ENCODE data around the gene MACC1. TPM values are rescaled to one million over a fixed set of nuclear protein-coding genes. Genes with fewer than 3 reads are reported as not detected.

Gene MACC1
- total RNA-seq, 1 experiment from 2014 or later = 7.9 TPM

- Histone ChIP-seq H3K36me3 (ENCODE audit: low read depth, low read length) (no peaks in the 10 kb centered on the region), H3K9ac (ENCODE audit: low read length) (no peak overlapping the region), H3K4me2 (ENCODE audit: low read length) (no peak overlapping the region), H3K27me3 (ENCODE audit: low read length) (no peaks in the 10 kb centered on the region), H3F3A (ENCODE audit: low read length, unreplicated experiment) (no peaks in the 10 kb centered on the region), H3K27ac (ENCODE audit: low read length) (no peak overlapping the region), H3K4me1 (ENCODE audit: insufficient read depth, low read length) (peaks cover 42% of the 10 kb centered on the region), H2AFZ (ENCODE audit: low read length) (no peak overlapping the region), H3K9me2 (replicated peaks; ENCODE audit: low read length) (no peaks in the 10 kb centered on the region), H3K79me2 (ENCODE audit: low read length) (peaks cover 5% of the 10 kb centered on the region; the same call in 1 of the 2 replicates), H3K9me3 (ENCODE audit: low read length) (no peaks in the 10 kb centered on the region), H4K20me1 (ENCODE audit: low read length) (no peaks in the 10 kb centered on the region), H3K4me3 (ENCODE audit: low read length) (no peak overlapping the region)
- ChIA-PET POLR2A (ENCODE audit: unreplicated experiment) (no interaction called here), CTCF (no interaction called here)
- DNase-seq = no peak
- TF ChIP-seq EZH2phosphoT487 (IDR thresholded peaks at IDR 0.05; ENCODE audit: borderline replicate concordance, low read length) (no peak), CTCF (conservative IDR thresholded peaks at IDR 0.05; ENCODE audit: low read depth, low read length) (no peak), EZH2 (IDR thresholded peaks at IDR 0.05; ENCODE audit: low read length, unreplicated experiment) (no peak)
- no peak for ATAC-seq
- intact Hi-C loops (cut with micrococcal nuclease) = loop anchor here (5.0 kb wide), 1 partner anchor 205 kb away; no protein-coding TSS in a partner anchor
- no TSS peak for BruUV-seq (replicated peaks)
Observed at GRCh38 chr7:20197125-20197748, 19.9 kb downstream of the MACC1 start.

- H3K9me3 ChIP-seq (ENCODE audit: low read length) = no peaks in the 10 kb centered on the region
- H3K27ac ChIP-seq (ENCODE audit: low read length) = no peak overlapping the region
Observed at GRCh38 chr7:20194343-20194995, 22.7 kb downstream of the MACC1 start.

More at GRCh38 chr7:20194343-20194995, 22.7 kb downstream of the MACC1 start:
- no TSS peak for BruUV-seq (replicated peaks)
- no peak overlapping the region for H3K4me3 ChIP-seq (ENCODE audit: low read length)
- H3K36me3 ChIP-seq (ENCODE audit: low read depth, low read length) = peaks cover 12% of the 10 kb centered on the region; the same call in 1 of the 2 replicates
- H3K9me2 ChIP-seq (replicated peaks; ENCODE audit: low read length) = no peaks in the 10 kb centered on the region
- H3F3A ChIP-seq (ENCODE audit: low read length, unreplicated experiment) = no peaks in the 10 kb centered on the region
- no peak overlapping the region for H3K4me2 ChIP-seq (ENCODE audit: low read length)
- no peak for ATAC-seq
- intact Hi-C loops (cut with micrococcal nuclease) = no loop called here
- peaks cover 22% of the 10 kb centered on the region for H3K4me1 ChIP-seq (ENCODE audit: insufficient read depth, low read length)
- POLR2A ChIA-PET (ENCODE audit: unreplicated experiment) = interaction anchor here (0.6 kb wide), 1 partner anchor 23 kb away, joined by 3 read pairs; the partner anchor contains the start of gene MACC1
- H2AFZ ChIP-seq (ENCODE audit: low read length) = no peak overlapping the region
- DNase-seq = no peak
- no peaks in the 10 kb centered on the region for H3K27me3 ChIP-seq (ENCODE audit: low read length)
- no peaks in the 10 kb centered on the region for H4K20me1 ChIP-seq (ENCODE audit: low read length)
- CTCF ChIA-PET = no interaction called here
- peaks cover 5% of the 10 kb centered on the region; the same call in 1 of the 2 replicates for H3K79me2 ChIP-seq (ENCODE audit: low read length)
- TF ChIP-seq CTCF (conservative IDR thresholded peaks at IDR 0.05; ENCODE audit: low read depth, low read length) (no peak), EZH2phosphoT487 (IDR thresholded peaks at IDR 0.05; ENCODE audit: borderline replicate concordance, low read length) (no peak), EZH2 (IDR thresholded peaks at IDR 0.05; ENCODE audit: low read length, unreplicated experiment) (no peak)
- H3K9ac ChIP-seq (ENCODE audit: low read length) = no peak overlapping the region

Measured in PC-3 (cell line).